GM13976 (cell line): Measurements from ENCODE around the gene KIAA0586.
"Not testable (repeated sequence)": the region's sequence is repeated elsewhere in the genome, so short reads cannot be mapped to it uniquely, and the experiment has no call there.

Source experiments
- DNase-seq: peaks from one replicate; pipeline ENCODE4 v3.0.0; 2012; ENCODE audit warnings: low spot score
- in situ Hi-C: fragments of 300-500 bp; cut with MboI; formaldehyde crosslinking; loops from one replicate; pipeline ENCODE4 v1.12.0; 2022; ENCODE audit warnings: low sequenced_read_pairs, mixed read lengths, inconsistent platforms; ENCODE audit not compliant: unreplicated experiment
- TF ChIP-seq, protein P1 (sequence below): IDR thresholded peaks from 2 replicates; pipeline ENCODE4 v1.5.1; 2012; ENCODE audit warnings: borderline replicate concordance, mild to moderate bottlenecking; ENCODE audit not compliant: insufficient read depth; ENCODE audit errors: extremely low read depth, missing control alignments, control extremely low read depth

Gene KIAA0586

DNA sequence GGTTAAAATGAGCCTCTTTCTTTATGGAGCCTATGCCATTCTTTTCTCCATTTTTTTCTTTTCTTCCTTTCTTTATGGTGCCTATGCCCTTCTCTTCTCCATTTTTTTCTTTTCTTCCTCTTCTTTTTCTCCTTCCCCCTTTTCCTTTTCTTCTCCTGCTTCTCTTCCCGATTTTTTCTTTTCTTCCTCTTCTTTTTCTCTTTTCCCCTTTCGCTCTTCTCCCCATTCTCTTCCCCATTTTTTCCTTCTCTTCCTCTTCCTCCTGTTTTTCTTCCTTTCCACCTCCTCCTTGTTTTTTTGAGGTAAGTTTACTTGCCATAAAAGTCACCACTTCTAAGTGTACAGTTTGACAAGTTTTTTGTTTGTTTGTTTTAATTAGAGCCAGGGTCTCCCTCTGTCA, 50.1 kb downstream of the KIAA0586 start:
- in situ Hi-C loops, result no loop called here
- TF ChIP-seq, protein P1, sequence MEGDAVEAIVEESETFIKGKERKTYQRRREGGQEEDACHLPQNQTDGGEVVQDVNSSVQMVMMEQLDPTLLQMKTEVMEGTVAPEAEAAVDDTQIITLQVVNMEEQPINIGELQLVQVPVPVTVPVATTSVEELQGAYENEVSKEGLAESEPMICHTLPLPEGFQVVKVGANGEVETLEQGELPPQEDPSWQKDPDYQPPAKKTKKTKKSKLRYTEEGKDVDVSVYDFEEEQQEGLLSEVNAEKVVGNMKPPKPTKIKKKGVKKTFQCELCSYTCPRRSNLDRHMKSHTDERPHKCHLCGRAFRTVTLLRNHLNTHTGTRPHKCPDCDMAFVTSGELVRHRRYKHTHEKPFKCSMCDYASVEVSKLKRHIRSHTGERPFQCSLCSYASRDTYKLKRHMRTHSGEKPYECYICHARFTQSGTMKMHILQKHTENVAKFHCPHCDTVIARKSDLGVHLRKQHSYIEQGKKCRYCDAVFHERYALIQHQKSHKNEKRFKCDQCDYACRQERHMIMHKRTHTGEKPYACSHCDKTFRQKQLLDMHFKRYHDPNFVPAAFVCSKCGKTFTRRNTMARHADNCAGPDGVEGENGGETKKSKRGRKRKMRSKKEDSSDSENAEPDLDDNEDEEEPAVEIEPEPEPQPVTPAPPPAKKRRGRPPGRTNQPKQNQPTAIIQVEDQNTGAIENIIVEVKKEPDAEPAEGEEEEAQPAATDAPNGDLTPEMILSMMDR, result no peak

DNA sequence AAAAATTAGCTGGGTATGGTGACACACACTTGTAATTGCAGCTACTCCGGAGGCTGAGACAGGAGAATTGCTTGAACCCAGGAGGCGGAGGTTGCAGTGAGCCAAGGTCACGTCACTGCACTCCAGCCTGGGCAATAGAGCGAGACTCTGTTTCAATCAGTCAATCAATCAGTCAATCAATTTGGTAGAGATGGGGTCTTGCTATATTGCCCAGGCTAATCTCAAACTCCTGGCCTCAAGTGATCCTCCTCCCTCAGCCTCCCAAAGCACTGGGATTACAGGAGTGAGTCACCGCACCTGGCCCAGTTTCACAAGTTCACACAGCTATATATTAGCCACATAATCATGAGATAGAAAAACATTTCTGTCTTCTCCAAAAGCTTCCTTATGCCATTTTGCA, 50.8 kb downstream of the KIAA0586 start:
- in situ Hi-C loops, DNase-seq: not testable (repeated sequence)

More for the DNA sequence above, 50.1 kb downstream of the KIAA0586 start:
- DNase-seq, result no peak

DNA sequence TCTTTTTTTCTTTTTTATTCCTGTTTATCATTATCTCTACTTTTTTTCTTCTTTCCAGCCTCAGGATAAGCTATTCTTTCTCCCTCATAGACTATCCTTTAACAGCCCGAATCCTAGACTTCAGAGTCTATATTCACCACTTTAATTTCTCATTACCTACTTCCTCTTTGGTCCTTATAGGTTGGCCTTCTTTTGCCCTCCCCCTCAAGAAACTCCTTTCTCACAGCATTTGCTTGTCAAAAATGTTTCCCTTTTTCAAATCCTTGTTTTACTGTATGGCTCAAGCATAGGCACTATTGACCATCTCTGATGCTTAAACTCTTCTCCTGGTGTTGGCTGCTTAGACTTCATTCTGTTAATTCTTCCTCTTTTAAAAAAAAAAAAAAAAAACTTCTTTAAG, 52.5 kb downstream of the KIAA0586 start:
- in situ Hi-C loops, result no loop called here
- peak; percentile 10 for DNase-seq
- TF ChIP-seq, protein P1, result no peak

DNA sequence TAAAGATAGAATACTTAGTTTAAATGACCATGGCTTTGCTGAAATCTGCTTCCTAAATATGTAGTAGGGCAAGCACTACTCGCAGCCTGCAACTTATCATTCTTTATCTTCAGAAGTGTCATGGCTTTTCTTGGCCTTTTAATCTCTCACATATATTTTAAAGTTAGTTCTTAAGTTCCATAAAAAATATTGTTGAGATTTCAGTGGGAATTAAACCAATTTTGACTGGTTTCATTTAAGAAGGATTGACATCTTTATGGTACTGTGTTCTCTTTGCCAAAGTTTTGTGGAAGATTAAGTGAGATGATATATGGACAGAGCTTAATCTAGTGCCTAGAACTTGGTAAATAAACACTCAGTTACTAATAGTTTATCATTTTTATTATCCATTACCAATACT, 56.7 kb downstream of the KIAA0586 start:
- TF ChIP-seq, protein P1, result no peak
- in situ Hi-C loops, result no loop called here
- DNase-seq, result no peak

DNA sequence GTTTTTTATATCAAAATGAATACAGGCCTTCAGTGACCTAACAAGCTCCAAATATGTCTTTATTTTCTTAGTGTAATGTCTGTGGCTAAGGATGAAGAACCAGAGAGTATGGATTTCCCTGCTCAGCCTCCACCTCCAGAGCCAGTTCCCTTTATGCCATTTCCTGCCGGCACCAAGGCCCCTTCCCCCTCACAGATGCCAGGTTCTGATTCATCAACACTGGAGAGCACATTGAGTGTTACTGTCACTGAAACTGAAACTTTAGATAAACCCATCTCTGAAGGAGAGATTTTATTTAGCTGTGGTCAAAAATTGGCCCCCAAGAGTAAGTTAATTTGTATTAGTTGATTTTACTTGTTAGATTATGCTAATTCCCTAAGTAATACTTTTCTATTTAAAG, 61.0 kb downstream of the KIAA0586 start:
- DNase-seq, result no peak
- in situ Hi-C loops, result no loop called here
- TF ChIP-seq, protein P1, result no peak

DNA sequence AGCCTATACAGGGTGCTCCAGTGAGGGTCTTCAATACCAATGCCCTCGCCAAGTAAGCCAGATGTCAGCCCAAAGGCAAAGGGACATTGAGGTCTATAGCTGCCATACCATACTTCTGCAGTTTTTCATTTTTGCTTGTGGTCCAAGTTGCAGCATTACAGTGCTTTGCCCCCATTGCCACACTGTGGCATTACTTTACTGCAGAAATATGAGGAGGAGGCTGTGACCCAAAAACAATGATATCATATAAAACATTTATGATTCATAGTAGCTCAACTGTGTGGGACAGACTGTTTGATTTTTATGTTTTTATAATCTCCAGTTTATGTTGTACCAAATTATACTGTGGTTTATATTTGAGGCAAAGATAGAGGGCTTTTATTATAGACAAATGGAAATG, 64.1 kb downstream of the KIAA0586 start:
- TF ChIP-seq, protein P1, result no peak
- in situ Hi-C loops, result loop anchor here (10.0 kb wide), 1 partner anchor 563 kb away; no protein-coding TSS in a partner anchor
- no peak for DNase-seq

DNA sequence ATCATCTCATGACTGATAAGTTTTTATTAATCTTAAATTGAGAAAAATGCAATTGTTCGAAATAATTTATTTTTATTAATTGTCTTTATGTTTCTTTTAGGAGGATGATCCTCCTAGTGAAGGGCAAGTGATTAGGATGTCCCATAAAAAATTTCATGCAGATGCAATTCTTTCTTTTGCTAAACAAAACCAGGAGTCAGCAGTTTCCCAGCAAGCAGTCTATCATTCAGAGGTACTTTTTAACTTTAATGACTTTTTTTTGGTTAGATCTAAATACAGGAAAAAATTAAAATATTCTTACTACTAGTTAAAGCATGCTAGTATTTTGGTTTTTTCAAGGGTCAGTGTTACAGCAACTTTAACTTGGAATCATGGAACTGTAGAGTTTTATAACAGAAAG, 64.5 kb downstream of the KIAA0586 start:
- TF ChIP-seq, protein P1, result no peak
- in situ Hi-C loops, result loop anchor here (10.0 kb wide), 1 partner anchor 563 kb away; no protein-coding TSS in a partner anchor
- DNase-seq, result no peak
